ENCODE data around the gene CBLL1.

The CBLL1 gene

GRCh38 chr7:107742678-107743566 lies 1.0 kb upstream of the CBLL1 start:
- H3K4me3 ChIP-seq, result peak overlapping the region; percentile 65 to 98 (median 84)
- H3K27ac ChIP-seq, result peak overlapping the region; percentile 0 to 99 (median 97)

- Histone ChIP-seq H3K4me3 (peak overlapping the region; percentile 65 to 98 (median 84)), H3K27ac (peak overlapping the region; percentile 61 to 99 (median 97))
Measured at GRCh38 chr7:107744345-107744750, 406 bp downstream of the CBLL1 start.

- no peak overlapping the region for H3K4me3 ChIP-seq
Measured at GRCh38 chr7:107746006-107746405, 2.1 kb downstream of the CBLL1 start.

GRCh38 chr7:107751113-107751512 lies 7.2 kb downstream of the CBLL1 start:
- Histone ChIP-seq H3K27ac (no peak overlapping the region), H3K4me3 (no peak overlapping the region)

More at GRCh38 chr7:107746006-107746405, 2.1 kb downstream of the CBLL1 start:
- peak overlapping the region in 1 of 21 experiments; percentile 97 for H3K27ac ChIP-seq

- Histone ChIP-seq H3K27ac (no peak overlapping the region), H3K4me3 (no peak overlapping the region)
Measured at GRCh38 chr7:107754642-107755041, 10.7 kb downstream of the CBLL1 start.

- no peak overlapping the region for H3K27ac ChIP-seq
- no peak overlapping the region for H3K4me3 ChIP-seq
Measured at GRCh38 chr7:107758667-107759066, 14.7 kb downstream of the CBLL1 start.

- no peak overlapping the region for H3K4me3 ChIP-seq
Measured at GRCh38 chr7:107767391-107767790, 23.4 kb downstream of the CBLL1 start.

GRCh38 chr7:107768263-107768662 lies 24.3 kb downstream of the CBLL1 start:
- H3K4me3 ChIP-seq, result no peak overlapping the region
- H3K27ac ChIP-seq, result no peak overlapping the region

More at GRCh38 chr7:107767391-107767790, 23.4 kb downstream of the CBLL1 start:
- H3K27ac ChIP-seq, result no peak overlapping the region

GRCh38 chr7:107773027-107773426 lies 29.1 kb downstream of the CBLL1 start:
- no peak overlapping the region for H3K27ac ChIP-seq
- no peak overlapping the region for H3K4me3 ChIP-seq

- no peak overlapping the region for H3K27ac ChIP-seq
- no peak overlapping the region for H3K4me3 ChIP-seq
Measured at GRCh38 chr7:107777702-107778101, 33.8 kb downstream of the CBLL1 start.

- H3K27ac ChIP-seq, result no peak overlapping the region
- no peak overlapping the region for H3K4me3 ChIP-seq
Measured at GRCh38 chr7:107778283-107778682, 34.3 kb downstream of the CBLL1 start.

GRCh38 chr7:107779647-107780099 lies 35.7 kb downstream of the CBLL1 start:
- no peak overlapping the region for H3K27ac ChIP-seq

GRCh38 chr7:107782374-107782773 lies 38.4 kb downstream of the CBLL1 start:
- H3K4me3 ChIP-seq, result no peak overlapping the region
- no peak overlapping the region for H3K27ac ChIP-seq

More at GRCh38 chr7:107779647-107780099, 35.7 kb downstream of the CBLL1 start:
- H3K4me3 ChIP-seq, result no peak overlapping the region

GRCh38 chr7:107783648-107784047 lies 39.7 kb downstream of the CBLL1 start:
- Histone ChIP-seq H3K4me3 (no peak overlapping the region), H3K27ac (no peak overlapping the region)

GRCh38 chr7:107785170-107785569 lies 41.2 kb downstream of the CBLL1 start:
- H3K27ac ChIP-seq, result no peak overlapping the region

GRCh38 chr7:107785926-107786325 lies 42.0 kb downstream of the CBLL1 start:
- H3K4me3 ChIP-seq, result no peak overlapping the region

More at GRCh38 chr7:107785170-107785569, 41.2 kb downstream of the CBLL1 start:
- no peak overlapping the region for H3K4me3 ChIP-seq

GRCh38 chr7:107788216-107788615 lies 44.3 kb downstream of the CBLL1 start:
- no peak overlapping the region for H3K27ac ChIP-seq
- H3K4me3 ChIP-seq, result no peak overlapping the region

More at GRCh38 chr7:107785926-107786325, 42.0 kb downstream of the CBLL1 start:
- no peak overlapping the region for H3K27ac ChIP-seq

- no peak overlapping the region for H3K4me3 ChIP-seq
- no peak overlapping the region for H3K27ac ChIP-seq
Measured at GRCh38 chr7:107788662-107789061, 44.7 kb downstream of the CBLL1 start.

GRCh38 chr7:107789647-107790046 lies 45.7 kb downstream of the CBLL1 start:
- H3K27ac ChIP-seq, result no peak overlapping the region
- H3K4me3 ChIP-seq, result no peak overlapping the region

- Histone ChIP-seq H3K27ac (no peak overlapping the region), H3K4me3 (no peak overlapping the region)
Measured at GRCh38 chr7:107792364-107792763, 48.4 kb downstream of the CBLL1 start.

GRCh38 chr7:107799647-107800264 lies 55.8 kb downstream of the CBLL1 start:
- no peak overlapping the region for H3K27ac ChIP-seq
- no peak overlapping the region for H3K4me3 ChIP-seq
